Uterus (tissue), 4 donors: ENCODE results near the gene ZNF576. TPM values are rescaled to one million over a fixed set of nuclear protein-coding genes. Genes with fewer than 3 reads are reported as not detected.

Experiments
- DNase-seq, 2 donors: peaks; one replicate each; pipeline ENCODE4 v3.0.0-alpha.2; 2019 to 2020
- H3K27ac ChIP-seq, 2 donors: fragments of 200-600 bp; sonication (generic); 1 replicate in 1 of 2; 2 replicates in 1 of 2; pipeline ENCODE4 v1.5.1; 2016 to 2018
- H3K27me3 ChIP-seq, 2 donors: fragments of 200-600 bp; sonication (generic); one replicate each; pipeline ENCODE4 v1.5.1; 2018 to 2019; ENCODE audit warnings: control low read depth in 1 of 2
- H3K36me3 ChIP-seq, 2 donors: fragments of 200-600 bp; sonication (generic); one replicate each; pipeline ENCODE4 v1.5.1; 2019; ENCODE audit warnings: control low read depth in 1 of 2
- H3K4me1 ChIP-seq, 2 donors: fragments of 200-600 bp; sonication (generic); one replicate each; pipeline ENCODE4 v1.5.1; 2018 to 2019; ENCODE audit warnings: control low read depth in 1 of 2
- H3K4me3 ChIP-seq, 2 donors: fragments of 200-600 bp; sonication (generic); 1 replicate in 1 of 2; 2 replicates in 1 of 2; pipeline ENCODE4 v1.5.1; 2018 to 2019; ENCODE audit warnings: mild to moderate bottlenecking in 1 of 2
- H3K9me3 ChIP-seq, 2 donors: fragments of 200-600 bp; sonication (generic); one replicate each; pipeline ENCODE4 v1.5.1; 2019; ENCODE audit warnings: control low read depth in 1 of 2
- POLR2A ChIP-seq, 2 donors: fragments of 450-650 bp; IDR thresholded peaks; one replicate each; pipeline ENCODE4 v1.6.1; 2016; ENCODE audit warnings: antibody characterized with exemption in 2 of 2, mild to moderate bottlenecking in 1 of 2, moderate library complexity in 1 of 2
- intact Hi-C: fragments of 100-400 bp; cut with DNase I; formaldehyde crosslinking; loops from one replicate; pipeline ENCODE4 v1.15.1; 2023; ENCODE audit warnings: low total_unique reads
- total RNA-seq, 4 donors: library from RNA; depleted of rRNA in 3 of 4; stranded (reverse); fragments of >200 nt in 3 of 4; gene quantifications; one replicate each; pipeline versions ENCODE4 v1.1.0 to v1.2.4, GENCODE V29; 2014 to 2023
- TF ChIP-seq, protein P1 (sequence below), 4 experiments: fragments of 200-600 bp in 2 of 4; fragments of 450-650 bp in 2 of 4; sonication (generic) in 2 of 4; IDR thresholded peaks; one replicate each; pipeline ENCODE4 v1.5.1; 2016 to 2019; ENCODE audit warnings: antibody characterized with exemption in 4 of 4, mild to moderate bottlenecking in 2 of 4, moderate library complexity in 1 of 4
- donor health status: DM: yes; HTN: yes; CAD: no.

ZNF576 gene
- total RNA-seq, 4 donors from 2014 or later: 2.4 to 19.0 (median 12.6) TPM

DNA sequence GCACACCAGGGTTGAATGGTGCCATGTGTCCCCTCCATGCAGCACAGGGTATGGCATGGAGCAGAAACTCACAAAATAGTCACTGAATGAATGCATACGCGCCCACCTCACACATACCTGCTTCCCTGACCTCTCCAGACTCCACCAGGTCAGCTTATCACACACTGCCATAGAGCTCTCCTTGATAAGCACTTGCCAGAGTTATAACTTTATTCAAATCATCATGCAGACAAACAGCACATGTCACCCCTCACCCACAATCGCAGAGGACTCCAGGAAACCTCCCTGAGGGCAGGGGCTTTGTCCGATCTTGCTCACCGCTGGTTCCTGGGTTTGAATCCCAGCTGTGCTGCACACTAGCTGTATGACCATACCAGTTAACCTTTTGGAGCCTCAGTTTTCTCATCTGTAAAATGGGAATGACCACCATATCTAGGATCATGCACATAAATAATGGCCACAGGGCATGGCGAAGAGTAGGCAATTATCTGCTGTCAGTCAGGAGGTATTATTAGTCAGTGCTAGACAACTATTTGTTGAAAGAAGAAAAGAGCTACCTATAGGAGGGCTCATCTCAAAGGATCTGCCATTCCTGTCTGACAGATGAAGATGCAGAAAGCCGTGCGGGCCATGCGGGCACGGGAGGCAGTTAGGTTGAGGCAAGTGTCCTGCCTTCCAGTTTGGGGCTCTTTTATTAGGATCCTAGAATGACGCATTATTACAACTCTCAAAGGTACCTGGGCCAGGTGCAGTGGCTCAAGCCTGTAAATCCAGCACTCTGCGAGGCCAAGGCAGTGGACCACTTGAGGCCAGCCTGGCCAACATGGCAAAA, 35.0 kb upstream of the ZNF576 start:
- no peaks in the 10 kb centered on the region for H3K36me3 ChIP-seq
- intact Hi-C loops: no loop called here
- H3K4me1 ChIP-seq: peaks cover 0 to 7% of the 10 kb centered on the region in 2 donors
- no peak overlapping the region for H3K27ac ChIP-seq
- H3K9me3 ChIP-seq: no peaks in the 10 kb centered on the region
- no peak for DNase-seq
- no peaks in the 10 kb centered on the region for H3K27me3 ChIP-seq
- no peak overlapping the region for H3K4me3 ChIP-seq
- TF ChIP-seq POLR2A (IDR thresholded peaks at IDR 0.05): no peak
- TF ChIP-seq, protein P1, sequence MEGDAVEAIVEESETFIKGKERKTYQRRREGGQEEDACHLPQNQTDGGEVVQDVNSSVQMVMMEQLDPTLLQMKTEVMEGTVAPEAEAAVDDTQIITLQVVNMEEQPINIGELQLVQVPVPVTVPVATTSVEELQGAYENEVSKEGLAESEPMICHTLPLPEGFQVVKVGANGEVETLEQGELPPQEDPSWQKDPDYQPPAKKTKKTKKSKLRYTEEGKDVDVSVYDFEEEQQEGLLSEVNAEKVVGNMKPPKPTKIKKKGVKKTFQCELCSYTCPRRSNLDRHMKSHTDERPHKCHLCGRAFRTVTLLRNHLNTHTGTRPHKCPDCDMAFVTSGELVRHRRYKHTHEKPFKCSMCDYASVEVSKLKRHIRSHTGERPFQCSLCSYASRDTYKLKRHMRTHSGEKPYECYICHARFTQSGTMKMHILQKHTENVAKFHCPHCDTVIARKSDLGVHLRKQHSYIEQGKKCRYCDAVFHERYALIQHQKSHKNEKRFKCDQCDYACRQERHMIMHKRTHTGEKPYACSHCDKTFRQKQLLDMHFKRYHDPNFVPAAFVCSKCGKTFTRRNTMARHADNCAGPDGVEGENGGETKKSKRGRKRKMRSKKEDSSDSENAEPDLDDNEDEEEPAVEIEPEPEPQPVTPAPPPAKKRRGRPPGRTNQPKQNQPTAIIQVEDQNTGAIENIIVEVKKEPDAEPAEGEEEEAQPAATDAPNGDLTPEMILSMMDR (IDR thresholded peaks at IDR 0.05): no peak

DNA sequence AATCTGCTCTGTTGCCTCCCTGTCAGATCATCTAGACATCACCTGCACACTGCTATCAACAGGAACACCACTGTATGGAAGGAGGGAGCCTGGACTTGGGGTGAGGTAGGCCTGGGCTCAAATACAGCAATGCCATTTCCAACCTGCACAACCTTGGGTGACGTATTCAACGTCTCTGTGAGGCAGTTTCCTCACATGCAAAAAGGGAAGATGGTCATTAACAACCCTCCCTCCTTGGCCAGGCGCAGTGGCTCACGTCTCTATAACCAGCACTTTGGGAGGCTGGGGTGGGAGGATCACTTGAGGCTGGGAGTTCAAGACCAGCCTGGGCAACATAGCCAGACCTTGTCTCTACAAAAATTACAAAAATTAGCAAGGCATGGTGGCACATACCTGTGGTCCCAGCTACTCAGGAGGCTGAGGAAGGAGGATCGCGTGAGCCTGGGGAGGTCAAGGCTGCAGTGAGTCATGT, 34.1 kb upstream of the ZNF576 start:
- Histone ChIP-seq H3K9me3 (no peaks in the 10 kb centered on the region), H3K4me1 (peaks cover 0 to 7% of the 10 kb centered on the region in 2 donors), H3K27me3 (no peaks in the 10 kb centered on the region), H3K27ac (no peak overlapping the region), H3K36me3 (no peaks in the 10 kb centered on the region), H3K4me3 (no peak overlapping the region)
- TF ChIP-seq, protein P1 (IDR thresholded peaks at IDR 0.05): no peak
- no peak for TF ChIP-seq POLR2A (IDR thresholded peaks at IDR 0.05)
- DNase-seq: no peak
- intact Hi-C loops: no loop called here

DNA sequence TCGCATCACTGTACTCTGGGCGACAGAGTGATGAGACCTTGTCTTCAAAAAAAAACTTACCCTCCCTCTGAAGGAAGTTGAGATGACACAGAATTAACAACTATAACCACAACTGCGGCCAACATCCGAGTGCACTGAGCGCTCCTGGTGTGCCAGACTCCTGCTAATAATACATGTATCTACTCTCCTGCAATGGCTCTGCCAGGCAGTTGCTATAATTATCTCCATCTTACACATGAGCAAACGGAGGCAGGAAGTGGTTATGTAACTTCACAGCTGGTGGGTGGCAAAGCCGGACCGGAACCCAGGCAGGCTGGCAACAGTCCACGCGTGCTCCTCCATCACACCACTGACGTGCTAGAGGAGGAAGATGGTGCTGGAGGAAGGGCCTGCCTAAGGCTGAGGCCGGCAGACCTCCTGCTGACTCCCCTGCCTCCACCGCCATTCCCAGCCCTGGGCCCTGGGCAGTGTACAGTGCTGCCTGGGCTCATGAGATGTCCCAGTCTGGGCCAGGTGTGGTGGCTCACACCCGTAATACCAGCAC, 33.6 kb upstream of the ZNF576 start:
- Histone ChIP-seq H3K4me3 (no peak overlapping the region), H3K36me3 (no peaks in the 10 kb centered on the region), H3K27me3 (no peaks in the 10 kb centered on the region), H3K27ac (no peak overlapping the region), H3K4me1 (peaks cover 0 to 7% of the 10 kb centered on the region in 2 donors), H3K9me3 (no peaks in the 10 kb centered on the region)
- peak; percentile 36 to 49 for DNase-seq
- intact Hi-C loops: no loop called here
- TF ChIP-seq, protein P1 (IDR thresholded peaks at IDR 0.05): no peak
- no peak for TF ChIP-seq POLR2A (IDR thresholded peaks at IDR 0.05)

- no peaks in the 10 kb centered on the region for H3K36me3 ChIP-seq
- intact Hi-C loops: no loop called here
- no peak for DNase-seq
- no peak overlapping the region for H3K27ac ChIP-seq
- no peaks in the 10 kb centered on the region for H3K9me3 ChIP-seq
- no peaks in the 10 kb centered on the region for H3K27me3 ChIP-seq
- TF ChIP-seq, protein P1 (IDR thresholded peaks at IDR 0.05): no peak
- no peak for TF ChIP-seq POLR2A (IDR thresholded peaks at IDR 0.05)
- peaks cover 0 to 7% of the 10 kb centered on the region in 2 donors for H3K4me1 ChIP-seq
- no peak overlapping the region for H3K4me3 ChIP-seq
Observed at GRCh38 chr19:43563816-43564457, 32.5 kb upstream of the ZNF576 start.

GRCh38 chr19:43564800-43565199, 31.6 kb upstream of the ZNF576 start:
- Histone ChIP-seq H3K27me3 (no peaks in the 10 kb centered on the region), H3K4me1 (peaks cover 0 to 7% of the 10 kb centered on the region in 2 donors), H3K36me3 (no peaks in the 10 kb centered on the region), H3K27ac (no peak overlapping the region), H3K4me3 (no peak overlapping the region), H3K9me3 (no peaks in the 10 kb centered on the region)
- intact Hi-C loops: no loop called here
- TF ChIP-seq, protein P1 (IDR thresholded peaks at IDR 0.05): no peak
- no peak for TF ChIP-seq POLR2A (IDR thresholded peaks at IDR 0.05)
- no peak for DNase-seq
